Natural killer cell (primary cell): ENCODE results near the gene RBM38. TPM values are rescaled to one million over a fixed set of nuclear protein-coding genes. Genes with fewer than 3 reads are reported as not detected.
A peak's percentile ranks its signal among the peaks of the same experiment; 100 is the strongest.

Source experiments
- ATAC-seq, 3 donors: fragments of 150-1000 bp in 2 of 3; fragments of 200-7000 bp in 1 of 3; cut with Tn5 transposase; 1 replicate in 1 of 3; 2 replicates in 2 of 3; pipeline ENCODE4 v1.10.0; 2021; ENCODE audit warnings: mild to moderate bottlenecking in 2 of 3, moderate library complexity in 2 of 3
- DNase-seq, 2 donors: peaks; one replicate each; pipeline versions ENCODE4 v3.0.0 to v3.0.0-alpha.2; 2013 to 2021; ENCODE audit warnings: mixed read lengths in 1 of 2
- H3K27ac ChIP-seq: one replicate; pipeline ENCODE4 v1.5.1; 2013; ENCODE audit warnings: mild to moderate bottlenecking, low read length
- H3K27me3 ChIP-seq: one replicate; pipeline ENCODE4 v1.6.1; 2013; ENCODE audit warnings: low read length; ENCODE audit not compliant: control insufficient read depth, insufficient read depth
- H3K36me3 ChIP-seq: one replicate; pipeline ENCODE4 v1.6.1; 2013; ENCODE audit warnings: low read length; ENCODE audit not compliant: control insufficient read depth, insufficient read depth
- H3K4me1 ChIP-seq: one replicate; pipeline ENCODE4 v1.6.1; 2013; ENCODE audit warnings: low read length; ENCODE audit not compliant: control insufficient read depth, insufficient read depth
- H3K4me3 ChIP-seq: one replicate; pipeline ENCODE4 v1.5.1; 2013; ENCODE audit warnings: low read length
- H3K9me3 ChIP-seq: one replicate; pipeline ENCODE4 v1.6.1; 2013; ENCODE audit warnings: low read length; ENCODE audit not compliant: control insufficient read depth, insufficient read depth
- H3K27ac Mint-ChIP-seq, 2 donors: one replicate each; pipeline ENCODE4 v1.8.0; 2022; ENCODE audit warnings: mild to moderate bottlenecking in 2 of 2, mixed read lengths in 2 of 2, moderate library complexity in 1 of 2
- H3K27me3 Mint-ChIP-seq, 2 donors: one replicate each; pipeline ENCODE4 v1.8.0; 2022; ENCODE audit warnings: low read depth in 2 of 2, mixed read lengths in 2 of 2
- H3K36me3 Mint-ChIP-seq: one replicate; pipeline ENCODE4 v1.8.0; 2022; ENCODE audit warnings: mixed read lengths
- H3K4me1 Mint-ChIP-seq, 2 donors: one replicate each; pipeline ENCODE4 v1.8.0; 2022; ENCODE audit warnings: mixed read lengths in 2 of 2
- H3K4me3 Mint-ChIP-seq: one replicate; pipeline ENCODE4 v1.8.0; 2022; ENCODE audit warnings: mild to moderate bottlenecking, moderate library complexity, mixed read lengths
- H3K9me3 Mint-ChIP-seq, 2 donors: one replicate each; pipeline ENCODE4 v1.8.0; 2022; ENCODE audit warnings: mixed read lengths in 2 of 2
- WGBS: methylation state at CpG from one replicate; pipeline ENCODE4 v1.1.7; 2013; ENCODE audit warnings: missing lambda C conversion rate; ENCODE audit not compliant: insufficient coverage; 5-methylcytosine and 5-hydroxymethylcytosine counted together
- intact Hi-C: fragments of 100-400 bp; cut with micrococcal nuclease; formaldehyde crosslinking; loops from one replicate; pipeline ENCODE4 v1.14.2; 2022
- total RNA-seq, 4 donors: library from RNA; stranded (reverse); fragments of 120-200 nt in 1 of 4; gene quantifications; one replicate each; pipeline versions ENCODE4 v1.2.3 to v1.2.4, GENCODE V29; 2013 to 2022
- TF ChIP-seq, protein P1 (sequence below): fragments of 200-600 bp; IDR thresholded peaks from one replicate; pipeline ENCODE4 v1.8.0; 2022; ENCODE audit warnings: antibody characterized with exemption

RBM38 gene
- total RNA-seq: 100 to 1,000 TPM; 217 to 392 (median 264) TPM
- 74.6 TPM for total RNA-seq (2013)

DNA sequence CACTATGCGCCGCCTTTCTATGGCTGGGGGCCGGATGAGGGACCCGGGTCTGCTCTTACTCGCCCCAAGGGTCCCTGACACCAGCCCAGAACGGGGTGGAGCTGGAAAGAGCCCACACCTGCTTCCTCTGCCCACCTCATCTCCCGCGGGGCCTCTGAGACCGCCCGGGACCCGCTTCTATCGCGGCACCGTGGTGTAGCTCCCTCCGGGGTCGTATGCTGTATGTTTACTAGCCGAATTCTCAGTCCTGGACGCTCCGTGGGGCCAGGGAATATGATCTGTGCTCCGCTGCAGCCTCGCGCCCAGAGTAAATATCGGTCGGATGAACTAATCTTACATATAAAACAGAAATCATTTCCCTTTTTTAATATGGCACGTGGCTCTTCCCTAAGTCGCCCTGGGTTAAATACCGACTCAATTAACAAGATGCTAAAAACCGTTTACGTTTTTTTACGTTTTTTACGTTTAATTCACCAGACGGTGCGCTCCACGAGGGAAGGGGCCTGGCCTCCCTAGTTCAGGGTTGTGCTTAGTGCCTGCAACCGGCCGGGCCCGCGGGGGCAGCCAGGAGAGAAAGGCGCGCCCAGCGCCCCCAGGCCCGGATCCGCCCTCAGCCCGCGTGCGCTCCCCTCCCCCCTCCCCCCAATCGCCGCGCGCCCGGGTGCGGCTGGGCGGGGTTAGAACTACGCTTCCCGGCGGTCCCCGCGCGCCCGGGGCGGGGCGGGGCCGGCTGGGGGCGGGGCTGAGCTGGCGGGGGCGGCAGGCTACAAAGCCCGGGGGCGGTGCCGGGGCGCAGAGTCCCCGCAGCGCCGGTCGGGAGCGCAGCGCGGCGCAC, at the start of gene RBM38:
TSS of gene RBM38 (plus strand) at position 793 of the 835 bp plus-strand sequence. CDS start 186 bp downstream, outside the sequence.
- H3K27me3 ChIP-seq: no peaks in the 10 kb centered on the region
- H3K4me1 Mint-ChIP-seq: peaks cover 26 to 46% of the 10 kb centered on the region in 2 donors
- WGBS: 15% methylated on average over 78 of the region's 78 CpGs
- peak within 1 kb of the TSS; percentile 95 for H3K4me3 Mint-ChIP-seq
- intact Hi-C loops: loop anchor here (5.0 to 10.0 kb wide), 2 partner anchors 81 to 324 kb away; partner anchors contain the start of gene PMEPA1
- DNase-seq: peak; percentile 64 to 87
- H3K4me1 ChIP-seq: peaks cover 61% of the 10 kb centered on the region
- peak within 1 kb of the TSS; percentile 92 to 95 for H3K27ac Mint-ChIP-seq
- H3K36me3 Mint-ChIP-seq: no peaks in the 10 kb centered on the region
- H3K27me3 Mint-ChIP-seq: no peaks in the 10 kb centered on the region
- ATAC-seq: peak; percentile 58 to 82 (median 60)
- H3K9me3 ChIP-seq: no peaks in the 10 kb centered on the region
- peaks cover 28% of the 10 kb centered on the region for H3K36me3 ChIP-seq
- peak within 1 kb of the TSS; percentile 81 for H3K4me3 ChIP-seq
- H3K27ac ChIP-seq: peak within 1 kb of the TSS; percentile 97
- TF ChIP-seq, protein P1, sequence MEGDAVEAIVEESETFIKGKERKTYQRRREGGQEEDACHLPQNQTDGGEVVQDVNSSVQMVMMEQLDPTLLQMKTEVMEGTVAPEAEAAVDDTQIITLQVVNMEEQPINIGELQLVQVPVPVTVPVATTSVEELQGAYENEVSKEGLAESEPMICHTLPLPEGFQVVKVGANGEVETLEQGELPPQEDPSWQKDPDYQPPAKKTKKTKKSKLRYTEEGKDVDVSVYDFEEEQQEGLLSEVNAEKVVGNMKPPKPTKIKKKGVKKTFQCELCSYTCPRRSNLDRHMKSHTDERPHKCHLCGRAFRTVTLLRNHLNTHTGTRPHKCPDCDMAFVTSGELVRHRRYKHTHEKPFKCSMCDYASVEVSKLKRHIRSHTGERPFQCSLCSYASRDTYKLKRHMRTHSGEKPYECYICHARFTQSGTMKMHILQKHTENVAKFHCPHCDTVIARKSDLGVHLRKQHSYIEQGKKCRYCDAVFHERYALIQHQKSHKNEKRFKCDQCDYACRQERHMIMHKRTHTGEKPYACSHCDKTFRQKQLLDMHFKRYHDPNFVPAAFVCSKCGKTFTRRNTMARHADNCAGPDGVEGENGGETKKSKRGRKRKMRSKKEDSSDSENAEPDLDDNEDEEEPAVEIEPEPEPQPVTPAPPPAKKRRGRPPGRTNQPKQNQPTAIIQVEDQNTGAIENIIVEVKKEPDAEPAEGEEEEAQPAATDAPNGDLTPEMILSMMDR: no peak
- H3K9me3 Mint-ChIP-seq: no peaks in the 10 kb centered on the region

DNA sequence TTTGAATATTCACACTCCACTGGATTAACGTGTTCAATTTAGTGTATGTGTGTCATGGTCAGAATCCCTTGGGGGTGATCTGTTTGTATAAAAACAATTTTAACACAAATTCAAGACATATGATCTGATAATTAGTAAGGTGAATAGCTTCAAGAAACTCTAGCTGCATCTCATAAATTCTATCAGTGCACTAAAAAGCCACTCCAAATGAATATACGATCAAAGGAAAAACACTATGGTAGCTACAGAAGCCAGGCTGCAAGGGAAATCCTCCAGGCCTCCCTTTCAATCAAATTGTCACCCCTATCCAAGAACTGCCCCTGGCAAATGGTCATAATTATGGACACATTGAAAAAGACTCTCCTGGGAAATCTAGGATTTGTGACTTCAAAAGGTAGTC, 49.5 kb upstream of the RBM38 start:
- Histone ChIP-seq H3K27ac (no peak overlapping the region), H3K9me3 (no peaks in the 10 kb centered on the region), H3K4me1 (no peaks in the 10 kb centered on the region), H3K4me3 (no peak overlapping the region), H3K36me3 (no peaks in the 10 kb centered on the region), H3K27me3 (peaks cover 11% of the 10 kb centered on the region)
- no peaks in the 10 kb centered on the region for H3K4me1 Mint-ChIP-seq
- no peak overlapping the region for H3K4me3 Mint-ChIP-seq
- WGBS: 67% methylated on average over 1 of the region's 2 CpGs
- ATAC-seq: no peak
- H3K36me3 Mint-ChIP-seq: no peaks in the 10 kb centered on the region
- H3K27me3 Mint-ChIP-seq: peaks cover 20 to 42% of the 10 kb centered on the region in 2 donors
- TF ChIP-seq, protein P1: no peak
- DNase-seq: no peak
- intact Hi-C loops: no loop called here
- no peak overlapping the region for H3K27ac Mint-ChIP-seq
- no peaks in the 10 kb centered on the region for H3K9me3 Mint-ChIP-seq

DNA sequence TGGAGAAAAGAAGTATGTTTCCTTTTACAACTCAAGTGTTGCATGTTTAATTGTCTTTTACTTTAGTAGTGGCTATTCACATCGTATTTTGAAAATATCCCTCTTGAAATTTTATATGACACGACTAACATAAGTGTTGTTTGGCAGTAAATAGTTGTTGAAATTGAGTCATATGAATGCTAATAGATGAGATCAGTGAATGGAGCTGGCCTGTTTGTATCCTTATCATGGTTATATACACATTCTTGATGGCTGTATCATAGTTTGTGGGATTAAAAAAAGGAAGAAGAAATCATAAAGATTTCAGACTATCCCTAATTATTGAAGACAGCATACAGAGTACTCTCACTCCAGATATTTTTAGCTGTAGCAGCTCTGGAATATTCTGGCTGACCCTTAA, 48.4 kb upstream of the RBM38 start:
- no peak overlapping the region for H3K27ac ChIP-seq
- H3K4me1 ChIP-seq: no peaks in the 10 kb centered on the region
- TF ChIP-seq, protein P1: no peak
- peaks cover 19 to 40% of the 10 kb centered on the region in 2 donors for H3K27me3 Mint-ChIP-seq
- no peak overlapping the region for H3K4me3 Mint-ChIP-seq
- H3K9me3 Mint-ChIP-seq: no peaks in the 10 kb centered on the region
- H3K4me3 ChIP-seq: no peak overlapping the region
- no peaks in the 10 kb centered on the region for H3K36me3 Mint-ChIP-seq
- DNase-seq (no peak), ATAC-seq (no peak)
- no peak overlapping the region for H3K27ac Mint-ChIP-seq
- H3K36me3 ChIP-seq: no peaks in the 10 kb centered on the region
- intact Hi-C loops: no loop called here
- 40% methylated on average over 1 of the region's 2 CpGs for whole genome bisulfite sequencing
- no peaks in the 10 kb centered on the region for H3K9me3 ChIP-seq
- H3K27me3 ChIP-seq: peaks cover 7% of the 10 kb centered on the region
- no peaks in the 10 kb centered on the region for H3K4me1 Mint-ChIP-seq
